GM19023 (cell line): ENCODE data around the gene PPP3CA.
"Not testable (repeated sequence)": the region's sequence is repeated elsewhere in the genome, so short reads cannot be mapped to it uniquely, and the experiment has no call there.

Experiments used
- ATAC-seq: cut with Tn5 transposase; IDR thresholded peaks from one replicate; pipeline ENCODE4 v1.9.1; 2021; ENCODE audit warnings: mild to moderate bottlenecking, moderate library complexity; ENCODE audit not compliant: unreplicated experiment

PPP3CA gene

GRCh38 chr4:101148551-101148950, 198.8 kb downstream of the PPP3CA start:
- no peak for ATAC-seq

GRCh38 chr4:101147283-101147682, 200.0 kb downstream of the PPP3CA start:
- no peak for ATAC-seq

- no peak for ATAC-seq
Measured at GRCh38 chr4:101145021-101145420, 202.3 kb downstream of the PPP3CA start.

- no peak for ATAC-seq
Measured at GRCh38 chr4:101142259-101142658, 205.1 kb downstream of the PPP3CA start.

GRCh38 chr4:101141855-101142254, 205.5 kb downstream of the PPP3CA start:
- no peak for ATAC-seq

GRCh38 chr4:101141230-101141629, 206.1 kb downstream of the PPP3CA start:
- no peak for ATAC-seq

- ATAC-seq = no peak
Measured at GRCh38 chr4:101140228-101140627, 207.1 kb downstream of the PPP3CA start.

- ATAC-seq = no peak
Measured at GRCh38 chr4:101136373-101137370, 210.7 kb downstream of the PPP3CA start.

- no peak for ATAC-seq
Measured at GRCh38 chr4:101135371-101136010, 211.8 kb downstream of the PPP3CA start.

- ATAC-seq = not testable (repeated sequence)
Measured at GRCh38 chr4:101131058-101131457, 216.3 kb downstream of the PPP3CA start.

- not testable (repeated sequence) for ATAC-seq
Measured at GRCh38 chr4:101128898-101129297, 218.4 kb downstream of the PPP3CA start.

- no peak for ATAC-seq
Measured at GRCh38 chr4:101128473-101128872, 218.9 kb downstream of the PPP3CA start.

GRCh38 chr4:101127176-101127790, 220.0 kb downstream of the PPP3CA start:
- ATAC-seq = no peak

GRCh38 chr4:101126059-101126458, 221.3 kb downstream of the PPP3CA start:
- no peak for ATAC-seq

GRCh38 chr4:101125045-101125942, 222.0 kb downstream of the PPP3CA start:
- no peak for ATAC-seq

GRCh38 chr4:101123231-101123630, 224.1 kb downstream of the PPP3CA start:
- ATAC-seq = no peak

GRCh38 chr4:101122019-101122418, 225.3 kb downstream of the PPP3CA start:
- no peak for ATAC-seq

GRCh38 chr4:101119141-101119540, 228.2 kb downstream of the PPP3CA start:
- no peak for ATAC-seq

- no peak for ATAC-seq
Measured at GRCh38 chr4:101118617-101119016, 228.7 kb downstream of the PPP3CA start.

GRCh38 chr4:101115887-101116286, 231.4 kb downstream of the PPP3CA start:
- ATAC-seq = no peak
